Measurements from ENCODE around the gene CSTPP1.
"Not testable (repeated sequence)": the region's sequence is repeated elsewhere in the genome, so short reads cannot be mapped to it uniquely, and the experiment has no call there.

DNA sequence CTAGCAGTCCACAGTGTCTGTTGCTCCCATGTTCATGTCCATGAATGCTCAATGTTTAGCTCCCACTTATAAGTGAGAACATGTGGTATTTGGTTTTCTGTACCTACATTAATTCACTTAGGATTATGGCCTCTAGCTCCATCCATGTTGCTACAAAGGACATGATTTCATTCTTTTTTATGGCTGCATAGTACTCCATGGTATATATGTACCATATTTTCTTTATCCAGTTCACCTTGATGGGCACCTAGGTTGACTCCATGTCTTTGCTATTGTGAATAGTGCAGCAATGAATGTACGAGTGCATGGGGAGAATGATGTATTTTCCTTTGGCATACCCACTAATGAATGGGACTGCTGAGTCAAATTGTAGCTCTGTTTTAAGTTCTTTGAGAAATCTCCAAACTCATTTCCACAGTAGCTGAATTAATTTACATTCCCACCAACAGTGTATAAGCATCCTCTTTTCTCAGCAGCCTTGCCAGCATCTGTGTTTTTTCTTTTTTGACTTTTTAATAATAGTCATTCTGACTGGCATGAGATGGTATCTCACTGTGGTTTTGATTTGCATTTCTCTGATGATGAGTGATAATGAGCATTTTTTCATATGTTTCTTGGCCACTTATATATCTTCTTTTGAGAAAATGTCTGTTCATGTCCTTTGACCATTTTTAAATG, 53.4 kb downstream of the CSTPP1 start:
- TF ChIP-seq YY1 (IDR thresholded peaks at IDR 0.05; ENCODE audit: insufficient read depth, insufficient read length); SUZ12 (IDR thresholded peaks at IDR 0.05; ENCODE audit: extremely low read depth, insufficient read depth, insufficient read length): not testable (repeated sequence)
